Neural crest cell (in vitro differentiated cells): ENCODE data around the gene MMEL1. TPM values are rescaled to one million over a fixed set of nuclear protein-coding genes. Genes with fewer than 3 reads are reported as not detected.

Source experiments
- DNase-seq: peaks from one replicate; pipeline ENCODE4 v3.0.0; 2021; ENCODE audit warnings: low read depth, mixed read lengths, low spot score
- H3K27ac Mint-ChIP-seq: one replicate; pipeline ENCODE4 v1.8.0; 2021; ENCODE audit warnings: mild to moderate bottlenecking, mixed read lengths; ENCODE audit not compliant: unreplicated experiment
- H3K27me3 Mint-ChIP-seq: 2 replicates; pipeline ENCODE4 v1.8.0; 2021; ENCODE audit warnings: low read depth, mild to moderate bottlenecking, mixed read lengths
- H3K36me3 Mint-ChIP-seq: 2 replicates; pipeline ENCODE4 v1.8.0; 2021; ENCODE audit warnings: low read depth, mild to moderate bottlenecking, mixed read lengths
- H3K4me1 Mint-ChIP-seq: 2 replicates; pipeline ENCODE4 v1.8.0; 2021; ENCODE audit warnings: mixed read lengths
- H3K4me3 Mint-ChIP-seq: one replicate; pipeline ENCODE4 v1.8.0; 2021; ENCODE audit warnings: mild to moderate bottlenecking, mixed read lengths
- H3K9me3 Mint-ChIP-seq: 2 replicates; pipeline ENCODE4 v1.8.0; 2021; ENCODE audit warnings: mixed read lengths
- total RNA-seq: library from RNA; stranded (reverse); gene quantifications from 2 replicates; pipeline ENCODE4 v1.2.1, GENCODE V29; 2021
- TF ChIP-seq, protein P1 (sequence below): fragments of 200-600 bp; sonication (generic); conservative IDR thresholded peaks from 2 replicates; pipeline ENCODE4 v1.5.0; 2021; ENCODE audit warnings: antibody characterized with exemption, mild to moderate bottlenecking

Gene MMEL1
- total RNA-seq, 1 donor from 2014 or later = 0.51 TPM

DNA sequence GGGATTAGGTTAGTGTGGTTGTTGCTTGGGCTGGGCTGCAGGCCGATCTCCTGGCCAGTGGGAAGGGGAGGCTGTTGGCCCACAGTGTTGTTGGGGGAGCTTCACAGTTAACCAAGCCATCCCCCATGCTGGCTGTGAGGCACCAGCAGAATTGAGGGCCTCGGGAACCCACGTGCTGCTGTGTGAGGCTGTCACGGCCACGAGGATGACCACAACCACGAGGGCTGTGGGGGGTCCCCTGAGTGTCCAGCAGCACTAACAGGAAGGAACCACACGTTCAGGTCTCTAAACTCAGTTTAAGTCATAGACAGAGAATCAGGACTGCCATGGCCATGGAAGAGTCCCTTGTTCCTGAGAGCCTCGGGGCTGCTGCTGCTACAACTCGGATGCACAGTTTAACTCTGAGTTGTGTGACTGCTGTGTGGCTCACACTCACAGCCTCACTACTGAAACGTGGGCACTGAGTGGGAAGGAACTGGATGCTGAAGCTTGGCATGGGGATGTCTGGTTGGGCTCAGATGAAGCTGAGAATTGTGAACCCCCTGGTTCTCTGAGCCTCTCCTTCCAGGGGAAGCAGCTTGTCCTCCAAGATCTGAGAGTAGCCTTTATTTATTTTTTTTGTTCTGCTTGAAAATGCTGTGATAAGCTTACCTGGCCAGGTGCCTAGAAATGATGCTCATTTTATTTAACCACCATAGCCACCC, 4.8 kb upstream of the MMEL1 start:
- Mint-ChIP-seq H3K36me3 (peaks cover 4% of the 10 kb centered on the region), H3K27me3 (peaks cover 13% of the 10 kb centered on the region), H3K4me3 (peak overlapping the region; percentile 68), H3K9me3 (peaks cover 10% of the 10 kb centered on the region), H3K27ac (no peak overlapping the region), H3K4me1 (peaks cover 4% of the 10 kb centered on the region)
- TF ChIP-seq, protein P1, sequence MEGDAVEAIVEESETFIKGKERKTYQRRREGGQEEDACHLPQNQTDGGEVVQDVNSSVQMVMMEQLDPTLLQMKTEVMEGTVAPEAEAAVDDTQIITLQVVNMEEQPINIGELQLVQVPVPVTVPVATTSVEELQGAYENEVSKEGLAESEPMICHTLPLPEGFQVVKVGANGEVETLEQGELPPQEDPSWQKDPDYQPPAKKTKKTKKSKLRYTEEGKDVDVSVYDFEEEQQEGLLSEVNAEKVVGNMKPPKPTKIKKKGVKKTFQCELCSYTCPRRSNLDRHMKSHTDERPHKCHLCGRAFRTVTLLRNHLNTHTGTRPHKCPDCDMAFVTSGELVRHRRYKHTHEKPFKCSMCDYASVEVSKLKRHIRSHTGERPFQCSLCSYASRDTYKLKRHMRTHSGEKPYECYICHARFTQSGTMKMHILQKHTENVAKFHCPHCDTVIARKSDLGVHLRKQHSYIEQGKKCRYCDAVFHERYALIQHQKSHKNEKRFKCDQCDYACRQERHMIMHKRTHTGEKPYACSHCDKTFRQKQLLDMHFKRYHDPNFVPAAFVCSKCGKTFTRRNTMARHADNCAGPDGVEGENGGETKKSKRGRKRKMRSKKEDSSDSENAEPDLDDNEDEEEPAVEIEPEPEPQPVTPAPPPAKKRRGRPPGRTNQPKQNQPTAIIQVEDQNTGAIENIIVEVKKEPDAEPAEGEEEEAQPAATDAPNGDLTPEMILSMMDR = no peak
- no peak for DNase-seq

DNA sequence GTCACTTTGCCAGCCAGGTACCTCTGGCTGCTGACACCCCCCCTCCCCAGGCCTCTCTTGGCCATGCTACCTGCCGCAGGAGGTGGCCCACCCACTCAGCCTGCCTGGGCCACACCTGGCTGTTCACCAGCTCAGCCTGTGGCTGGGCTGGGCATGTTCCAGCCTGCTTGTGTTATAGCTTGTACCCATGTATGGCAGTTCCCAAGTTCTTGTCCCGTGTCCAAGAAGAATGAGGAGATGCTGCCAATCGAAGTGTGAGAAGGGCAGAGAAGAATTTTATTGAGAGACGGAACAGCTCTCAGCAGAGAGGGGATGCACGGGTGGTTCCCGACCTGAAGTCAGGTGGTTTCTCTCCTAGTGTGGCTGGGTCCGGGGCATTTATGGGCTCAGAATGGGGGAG, 3.9 kb upstream of the MMEL1 start:
- Mint-ChIP-seq H3K9me3 (peaks cover 10% of the 10 kb centered on the region), H3K36me3 (peaks cover 4% of the 10 kb centered on the region), H3K27me3 (peaks cover 19% of the 10 kb centered on the region), H3K4me3 (peak overlapping the region; percentile 10), H3K27ac (no peak overlapping the region), H3K4me1 (no peaks in the 10 kb centered on the region)
- TF ChIP-seq, protein P1 = no peak
- DNase-seq = no peak

DNA sequence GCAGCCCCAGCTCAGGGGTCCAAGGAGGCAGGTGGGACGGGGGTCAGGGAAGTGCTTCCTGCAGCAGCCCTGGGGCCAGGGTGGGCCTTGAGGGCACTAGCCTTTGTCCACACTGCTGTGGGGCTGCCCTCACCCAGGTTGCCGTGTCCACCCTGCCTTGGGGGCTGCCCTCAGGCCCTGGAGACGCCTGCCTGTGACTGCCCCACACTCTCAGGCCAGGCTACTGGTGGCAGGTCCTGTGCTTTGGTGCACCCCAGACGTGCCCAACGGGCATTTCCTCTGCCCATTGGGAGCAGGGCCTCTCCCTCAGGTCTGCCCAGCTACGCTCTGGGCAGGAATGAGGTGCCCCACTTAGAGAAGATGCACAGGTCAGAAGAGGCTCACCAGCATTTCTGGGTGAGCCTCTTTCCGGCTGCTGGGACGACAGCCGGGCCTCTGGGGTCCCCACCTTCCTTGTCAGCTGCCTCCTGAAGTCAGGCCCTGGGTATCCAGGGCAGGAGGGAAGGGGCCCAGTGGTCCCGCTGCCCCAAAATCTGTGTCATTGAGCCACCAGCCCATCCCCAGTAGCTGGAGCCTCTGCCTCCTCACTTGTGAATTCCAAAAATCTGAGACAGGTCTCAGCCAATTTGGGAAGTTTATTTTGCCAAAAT, 2.7 kb upstream of the MMEL1 start:
- peaks cover 29% of the 10 kb centered on the region for H3K27me3 Mint-ChIP-seq
- TF ChIP-seq, protein P1 = no peak
- DNase-seq = no peak
- H3K4me3 Mint-ChIP-seq = peak overlapping the region; percentile 61
- peaks cover 4% of the 10 kb centered on the region for H3K36me3 Mint-ChIP-seq
- peaks cover 14% of the 10 kb centered on the region for H3K9me3 Mint-ChIP-seq
- no peaks in the 10 kb centered on the region for H3K4me1 Mint-ChIP-seq
- H3K27ac Mint-ChIP-seq = no peak overlapping the region

DNA sequence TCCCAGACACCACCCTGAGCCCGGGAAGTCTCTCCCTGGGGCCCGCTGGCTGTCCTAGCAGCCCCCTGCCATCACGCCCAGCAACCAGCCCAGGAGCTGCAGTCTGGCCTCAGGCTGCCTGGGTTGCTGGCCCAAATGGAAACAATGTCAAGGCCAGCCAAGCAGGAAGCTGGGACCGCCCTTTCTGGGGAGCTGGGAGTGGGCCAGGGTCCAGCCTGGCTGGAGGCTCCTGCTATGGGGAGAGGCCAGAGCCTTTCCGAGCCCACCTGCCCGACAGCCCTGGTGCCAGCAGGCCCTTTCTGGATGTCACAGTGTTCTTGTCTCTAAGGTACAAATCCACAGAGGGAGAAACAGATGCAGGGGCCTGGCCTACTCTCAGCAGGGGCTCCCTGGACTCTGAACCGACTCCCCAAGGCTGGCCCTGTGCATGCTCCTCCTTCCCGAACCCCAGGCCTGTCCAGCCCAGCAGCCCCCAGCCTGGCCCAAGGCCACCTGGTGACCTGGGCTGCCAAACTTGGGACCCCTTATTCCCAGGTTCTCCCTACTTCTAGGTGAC, 1.2 kb upstream of the MMEL1 start:
- TF ChIP-seq, protein P1 = no peak
- Mint-ChIP-seq H3K4me3 (no peak overlapping the region), H3K9me3 (peaks cover 14% of the 10 kb centered on the region), H3K36me3 (peaks cover 4% of the 10 kb centered on the region), H3K4me1 (no peaks in the 10 kb centered on the region), H3K27me3 (peaks cover 41% of the 10 kb centered on the region), H3K27ac (no peak overlapping the region)
- no peak for DNase-seq

DNA sequence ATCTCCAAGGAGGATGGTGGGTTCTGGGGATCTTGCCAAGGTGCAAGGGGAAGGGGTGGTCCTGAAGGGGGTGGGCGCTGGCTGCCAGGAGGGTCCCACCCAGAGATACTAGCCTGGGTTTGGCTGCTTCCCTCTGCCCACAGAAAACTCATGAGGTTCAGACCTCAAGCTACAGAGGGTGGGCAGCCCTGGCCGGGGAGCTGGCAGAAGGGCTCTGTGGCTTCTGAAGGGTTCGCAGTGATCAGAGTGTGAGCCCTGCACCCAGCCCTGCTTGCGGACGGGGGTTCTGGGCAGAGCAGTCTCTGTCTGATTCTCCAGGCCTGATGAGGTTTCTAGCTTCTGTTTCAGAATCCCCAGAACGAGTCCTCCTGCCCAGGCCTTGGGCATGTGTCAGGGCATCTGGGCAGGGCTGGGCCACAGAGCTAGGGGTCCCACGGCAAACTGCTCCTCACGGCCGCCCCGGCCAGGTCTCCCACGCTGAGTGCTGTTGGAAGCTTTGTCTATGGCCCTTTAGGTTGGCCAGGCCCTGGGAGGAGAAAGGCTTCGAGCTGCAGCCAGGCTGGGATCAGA, 635 bp upstream of the MMEL1 start:
- Mint-ChIP-seq H3K4me3 (no peak overlapping the region), H3K27ac (peak overlapping the region; percentile 88), H3K9me3 (peaks cover 14% of the 10 kb centered on the region), H3K27me3 (peaks cover 41% of the 10 kb centered on the region), H3K36me3 (peaks cover 4% of the 10 kb centered on the region), H3K4me1 (no peaks in the 10 kb centered on the region)
- no peak for DNase-seq
- TF ChIP-seq, protein P1 = no peak
